GM23248 (cell line): ENCODE data around the gene MAP2K7.

Experiments used
- EZH2 ChIP-seq: fragments of 200-600 bp; sonication (generic); IDR thresholded peaks from 2 replicates; pipeline ENCODE4 v1.6.1; 2018; ENCODE audit warnings: antibody characterized with exemption, mild to moderate bottlenecking; ENCODE audit not compliant: insufficient read depth, poor library complexity, severe bottlenecking
- EZH2phosphoT487 ChIP-seq: fragments of 200-600 bp; sonication (generic); IDR thresholded peaks from 2 replicates; pipeline ENCODE4 v1.6.1; 2018; ENCODE audit warnings: antibody characterized with exemption, moderate library complexity, mild to moderate bottlenecking, low read depth; ENCODE audit not compliant: insufficient read depth

GRCh38 chr19:7930765-7931164 lies 27.1 kb downstream of the MAP2K7 start:
- no peak for TF ChIP-seq EZH2
- TF ChIP-seq EZH2phosphoT487: no peak
